Activated CD8-positive, alpha-beta T cell treated with anti-CD3 and anti-CD28 coated beads for 36 hours (primary cell): ENCODE results near the gene SPATA20. TPM values are rescaled to one million over a fixed set of nuclear protein-coding genes. Genes with fewer than 3 reads are reported as not detected.

Source experiments
- ATAC-seq: fragments of 200-7000 bp; cut with Tn5 transposase; one replicate; pipeline ENCODE4 v1.10.0; 2021; ENCODE audit warnings: mild to moderate bottlenecking, moderate library complexity
- CTCF ChIA-PET: fragments of 350-600 bp; sonication (Branson Sonifier 250); formaldehyde crosslinking; loops from one replicate; lab custom pipeline; 2021; ENCODE audit warnings: antibody characterized with exemption; lab: Charles Lee
- POLR2A ChIA-PET: fragments of 350-600 bp; sonication (Branson Sonifier 250); formaldehyde crosslinking; loops from one replicate; lab custom pipeline; 2021; ENCODE audit warnings: antibody characterized with exemption; lab: Charles Lee
- DNase-seq: peaks from one replicate; pipeline ENCODE4 v3.0.0-alpha.2; 2020
- H3K27ac Mint-ChIP-seq: one replicate; pipeline ENCODE4 v1.8.0; 2021; ENCODE audit warnings: mild to moderate bottlenecking, mixed read lengths
- H3K27me3 Mint-ChIP-seq: one replicate; pipeline ENCODE4 v1.8.0; 2021; ENCODE audit warnings: mixed read lengths
- H3K36me3 Mint-ChIP-seq: one replicate; pipeline ENCODE4 v1.8.0; 2021; ENCODE audit warnings: low read depth, mixed read lengths
- H3K4me1 Mint-ChIP-seq: one replicate; pipeline ENCODE4 v1.8.0; 2021; ENCODE audit warnings: low read depth, mixed read lengths
- H3K4me3 Mint-ChIP-seq: one replicate; pipeline ENCODE4 v1.8.0; 2021; ENCODE audit warnings: mild to moderate bottlenecking, moderate library complexity, mixed read lengths
- H3K9me3 Mint-ChIP-seq: one replicate; pipeline ENCODE4 v1.8.0; 2021; ENCODE audit warnings: mixed read lengths
- CTCF ChIP-seq: fragments of 200-600 bp; IDR thresholded peaks from one replicate; pipeline ENCODE4 v1.8.0; 2022; ENCODE audit warnings: antibody characterized with exemption, mild to moderate bottlenecking
- intact Hi-C: fragments of 100-400 bp; cut with micrococcal nuclease; formaldehyde crosslinking; loops from one replicate; pipeline ENCODE4 v1.10.0; 2022
- total RNA-seq, 2 experiments: library from RNA; stranded (reverse); gene quantifications; one replicate each; pipeline ENCODE4 v1.2.3, GENCODE V29; 2021

Gene SPATA20
- total RNA-seq, 2 experiments from 2014 or later = 29.0 to 36.2 TPM

- TF ChIP-seq CTCF = no peak
- ChIA-PET POLR2A (no interaction called here), CTCF (no interaction called here)
- Mint-ChIP-seq H3K4me1 (no peaks in the 10 kb centered on the region), H3K27ac (no peak overlapping the region), H3K27me3 (peaks cover 1% of the 10 kb centered on the region), H3K4me3 (no peak overlapping the region), H3K36me3 (no peaks in the 10 kb centered on the region), H3K9me3 (no peaks in the 10 kb centered on the region)
- intact Hi-C loops = no loop called here
- DNase-seq = no peak
- no peak for ATAC-seq
These were observed 34.3 kb downstream of the SPATA20 start for GRCh38 chr17:50581316-50581715.

- H3K36me3 Mint-ChIP-seq = no peaks in the 10 kb centered on the region
- H3K27me3 Mint-ChIP-seq = peaks cover 1% of the 10 kb centered on the region
- H3K27ac Mint-ChIP-seq = no peak overlapping the region
- H3K4me3 Mint-ChIP-seq = no peak overlapping the region
- no peaks in the 10 kb centered on the region for H3K4me1 Mint-ChIP-seq
- DNase-seq (no peak), ATAC-seq (no peak)
- TF ChIP-seq CTCF = no peak
- POLR2A ChIA-PET = interaction anchor here (0.9 kb wide), 1 partner anchor 12 kb away, joined by 3 read pairs; no protein-coding TSS in a partner anchor
- CTCF ChIA-PET = no interaction called here
- no peaks in the 10 kb centered on the region for H3K9me3 Mint-ChIP-seq
- intact Hi-C loops = no loop called here
These were observed 35.8 kb downstream of the SPATA20 start for GRCh38 chr17:50582741-50583140.

- intact Hi-C loops = no loop called here
- CTCF ChIA-PET = no interaction called here
- H3K27me3 Mint-ChIP-seq = peaks cover 1% of the 10 kb centered on the region
- no peak for TF ChIP-seq CTCF
- H3K27ac Mint-ChIP-seq = no peak overlapping the region
- POLR2A ChIA-PET = no interaction called here
- no peak for DNase-seq
- no peak for ATAC-seq
- no peaks in the 10 kb centered on the region for H3K9me3 Mint-ChIP-seq
- no peaks in the 10 kb centered on the region for H3K36me3 Mint-ChIP-seq
- no peaks in the 10 kb centered on the region for H3K4me1 Mint-ChIP-seq
- no peak overlapping the region for H3K4me3 Mint-ChIP-seq
These were observed 36.7 kb downstream of the SPATA20 start for GRCh38 chr17:50583641-50584040.

GRCh38 chr17:50584116-50584515 is 37.1 kb downstream of the SPATA20 start:
- intact Hi-C loops = no loop called here
- Mint-ChIP-seq H3K9me3 (no peaks in the 10 kb centered on the region), H3K4me1 (no peaks in the 10 kb centered on the region), H3K27me3 (peaks cover 1% of the 10 kb centered on the region), H3K36me3 (no peaks in the 10 kb centered on the region), H3K27ac (no peak overlapping the region), H3K4me3 (no peak overlapping the region)
- CTCF ChIA-PET = no interaction called here
- DNase-seq (no peak), ATAC-seq (no peak)
- POLR2A ChIA-PET = interaction anchor here (0.8 kb wide), 1 partner anchor 21 kb away, joined by 3 read pairs; no protein-coding TSS in a partner anchor
- TF ChIP-seq CTCF = no peak

GRCh38 chr17:50584749-50585148 is 37.8 kb downstream of the SPATA20 start:
- Mint-ChIP-seq H3K27me3 (peaks cover 1% of the 10 kb centered on the region), H3K4me1 (no peaks in the 10 kb centered on the region), H3K9me3 (no peaks in the 10 kb centered on the region), H3K4me3 (no peak overlapping the region), H3K27ac (no peak overlapping the region), H3K36me3 (no peaks in the 10 kb centered on the region)
- ATAC-seq (no peak), DNase-seq (no peak)
- ChIA-PET CTCF (no interaction called here), POLR2A (interaction anchor here (0.8 kb wide), 1 partner anchor 21 kb away, joined by 3 read pairs; no protein-coding TSS in a partner anchor)
- intact Hi-C loops = no loop called here
- TF ChIP-seq CTCF = no peak
